ENCODE data around the gene SOX21. TPM values are rescaled to one million over a fixed set of nuclear protein-coding genes. Genes with fewer than 3 reads are reported as not detected.
"Not testable (repeated sequence)": the region's sequence is repeated elsewhere in the genome, so short reads cannot be mapped to it uniquely, and the experiment has no call there.

The SOX21 gene
- total RNA-seq, 1 donor from 2014 or later = 61.1 TPM

- Mint-ChIP-seq H3K4me3 (ENCODE audit: low read depth) (no peak overlapping the region), H3K9me3 (ENCODE audit: low read depth) (peaks cover 4% of the 10 kb centered on the region), H3K4me1 (ENCODE audit: low read depth) (peaks cover 37% of the 10 kb centered on the region), H3K27me3 (no peaks in the 10 kb centered on the region), H3K27ac (no peak overlapping the region), H3K36me3 (ENCODE audit: insufficient read depth) (no peaks in the 10 kb centered on the region)
- no peak for DNase-seq (ENCODE audit: low spot score, unreplicated experiment)
- no peak for TF ChIP-seq CTCF (IDR thresholded peaks at IDR 0.05; ENCODE audit: unreplicated experiment)
Measured at GRCh38 chr13:94749162-94749561, 36.8 kb upstream of the SOX21 start.

- Mint-ChIP-seq H3K36me3 (ENCODE audit: insufficient read depth) (peaks cover 4% of the 10 kb centered on the region), H3K4me3 (ENCODE audit: low read depth) (no peak overlapping the region), H3K4me1 (ENCODE audit: low read depth) (peaks cover 5% of the 10 kb centered on the region), H3K9me3 (ENCODE audit: low read depth) (peaks cover 9% of the 10 kb centered on the region), H3K27ac (no peak overlapping the region), H3K27me3 (no peaks in the 10 kb centered on the region)
- TF ChIP-seq CTCF (IDR thresholded peaks at IDR 0.05; ENCODE audit: unreplicated experiment) = no peak
- no peak for DNase-seq (ENCODE audit: low spot score, unreplicated experiment)
Measured at GRCh38 chr13:94739235-94739634, 26.9 kb upstream of the SOX21 start.

GRCh38 chr13:94731028-94731427 is 18.7 kb upstream of the SOX21 start:
- peaks cover 12% of the 10 kb centered on the region for H3K9me3 Mint-ChIP-seq (ENCODE audit: low read depth)
- no peak overlapping the region for H3K4me3 Mint-ChIP-seq (ENCODE audit: low read depth)
- H3K27me3 Mint-ChIP-seq = no peaks in the 10 kb centered on the region
- no peak overlapping the region for H3K27ac Mint-ChIP-seq
- no peaks in the 10 kb centered on the region for H3K4me1 Mint-ChIP-seq (ENCODE audit: low read depth)
- DNase-seq (ENCODE audit: low spot score, unreplicated experiment) = no peak
- no peak for TF ChIP-seq CTCF (IDR thresholded peaks at IDR 0.05; ENCODE audit: unreplicated experiment)
- H3K36me3 Mint-ChIP-seq (ENCODE audit: insufficient read depth) = peaks cover 2% of the 10 kb centered on the region

DNA sequence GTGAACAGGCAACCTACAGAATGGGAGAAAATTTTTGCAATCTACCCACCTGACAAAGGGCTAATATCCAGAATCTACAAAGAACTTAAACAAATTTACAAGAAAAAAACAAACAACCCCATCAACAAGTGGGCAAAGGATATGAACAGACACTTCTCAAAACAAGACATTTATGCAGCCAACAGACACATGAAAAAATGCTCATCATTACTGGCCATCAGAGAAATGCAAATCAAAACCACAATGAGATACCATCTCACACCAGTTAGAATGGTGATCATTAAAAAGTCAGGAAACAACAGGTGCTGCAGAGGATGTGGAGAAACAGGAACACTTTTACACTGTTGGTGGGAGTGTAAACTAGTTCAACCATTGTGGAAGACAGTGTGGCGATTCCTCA is 17.6 kb upstream of the SOX21 start:
- H3K4me1 Mint-ChIP-seq (ENCODE audit: low read depth); H3K27me3 Mint-ChIP-seq; H3K27ac Mint-ChIP-seq; H3K36me3 Mint-ChIP-seq (ENCODE audit: insufficient read depth); H3K4me3 Mint-ChIP-seq (ENCODE audit: low read depth); DNase-seq (ENCODE audit: low spot score, unreplicated experiment): not testable (repeated sequence)
- peaks cover 12% of the 10 kb centered on the region for H3K9me3 Mint-ChIP-seq (ENCODE audit: low read depth)

- no peak overlapping the region for H3K4me3 Mint-ChIP-seq (ENCODE audit: low read depth)
- H3K4me1 Mint-ChIP-seq (ENCODE audit: low read depth) = peaks cover 6% of the 10 kb centered on the region
- no peaks in the 10 kb centered on the region for H3K27me3 Mint-ChIP-seq
- no peak for TF ChIP-seq CTCF (IDR thresholded peaks at IDR 0.05; ENCODE audit: unreplicated experiment)
- peaks cover 6% of the 10 kb centered on the region for H3K36me3 Mint-ChIP-seq (ENCODE audit: insufficient read depth)
- no peak overlapping the region for H3K27ac Mint-ChIP-seq
- no peak for DNase-seq (ENCODE audit: low spot score, unreplicated experiment)
- peaks cover 7% of the 10 kb centered on the region for H3K9me3 Mint-ChIP-seq (ENCODE audit: low read depth)
Measured at GRCh38 chr13:94726425-94726824, 14.1 kb upstream of the SOX21 start.

DNA sequence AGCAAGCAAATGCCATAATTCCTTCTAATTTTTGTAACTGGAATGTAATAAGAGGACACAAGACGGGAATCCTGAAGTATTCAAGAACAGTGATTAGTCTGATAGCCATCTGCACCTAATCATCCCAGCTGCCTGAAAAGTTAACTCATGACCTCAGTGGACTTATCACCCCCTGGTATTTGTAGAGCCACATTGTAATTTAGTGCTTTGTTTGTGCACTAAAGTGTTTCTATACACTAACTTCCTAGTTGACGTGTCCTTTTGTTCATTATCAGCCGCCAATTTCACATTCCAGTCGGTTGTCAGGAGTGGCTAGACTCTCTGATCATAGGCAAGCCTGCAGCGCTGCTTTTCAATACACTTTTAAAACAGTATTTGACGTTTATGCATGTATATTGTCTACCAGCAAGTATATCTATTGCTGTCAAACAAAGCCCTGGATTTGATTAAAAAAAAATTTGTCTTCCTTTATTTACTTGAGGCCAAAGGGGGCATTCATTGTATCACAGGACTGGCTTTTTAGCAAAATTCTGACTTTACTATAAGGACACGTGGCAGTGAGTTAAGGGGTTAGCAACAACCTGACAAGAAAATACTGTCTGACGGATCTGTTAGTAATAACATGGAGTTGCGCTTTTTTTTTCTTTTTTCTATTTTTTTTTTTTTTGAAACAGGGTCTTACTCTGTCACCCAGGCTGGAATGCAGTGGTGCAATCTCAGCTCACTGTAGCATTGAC is 10.4 kb upstream of the SOX21 start:
- H3K36me3 Mint-ChIP-seq (ENCODE audit: insufficient read depth) = peaks cover 4% of the 10 kb centered on the region
- H3K4me1 Mint-ChIP-seq (ENCODE audit: low read depth) = peaks cover 11% of the 10 kb centered on the region
- no peaks in the 10 kb centered on the region for H3K9me3 Mint-ChIP-seq (ENCODE audit: low read depth)
- no peak overlapping the region for H3K4me3 Mint-ChIP-seq (ENCODE audit: low read depth)
- H3K27me3 Mint-ChIP-seq = no peaks in the 10 kb centered on the region
- no peak for DNase-seq (ENCODE audit: low spot score, unreplicated experiment)
- H3K27ac Mint-ChIP-seq = peak overlapping the region; percentile 90
- TF ChIP-seq CTCF (IDR thresholded peaks at IDR 0.05; ENCODE audit: unreplicated experiment) = no peak

DNA sequence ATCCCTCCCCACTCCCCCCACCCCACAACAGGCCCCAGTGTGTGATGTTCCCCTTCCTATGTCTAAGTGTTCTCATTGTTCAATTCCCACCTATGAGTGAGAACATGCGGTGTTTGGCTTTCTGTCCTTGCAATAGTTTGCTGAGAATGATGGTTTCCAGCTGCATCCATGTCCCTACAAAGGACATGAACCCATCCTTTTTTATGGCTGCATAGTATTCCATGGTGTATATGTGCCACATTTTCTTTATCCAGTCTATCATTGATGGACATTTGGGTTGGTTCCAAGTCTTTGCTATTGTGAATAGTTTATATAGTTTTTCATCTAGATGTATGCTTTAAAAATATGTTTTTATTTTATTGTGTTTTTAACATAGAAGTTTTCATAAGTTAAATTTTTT is 6.4 kb upstream of the SOX21 start:
- H3K4me1 Mint-ChIP-seq (ENCODE audit: low read depth) = peaks cover 46% of the 10 kb centered on the region
- H3K27me3 Mint-ChIP-seq; H3K36me3 Mint-ChIP-seq (ENCODE audit: insufficient read depth); H3K4me3 Mint-ChIP-seq (ENCODE audit: low read depth); H3K9me3 Mint-ChIP-seq (ENCODE audit: low read depth); H3K27ac Mint-ChIP-seq; DNase-seq (ENCODE audit: low spot score, unreplicated experiment): not testable (repeated sequence)
